Stimulated activated CD4-positive, alpha-beta T cell treated with anti-CD3 and anti-CD28 coated beads, TNF-alpha, amount 100 ng/mL, for 24 hours (primary cell): ENCODE data around the gene PRR36.

Experiments
- DNase-seq, 3 experiments: peaks; one replicate each; pipeline ENCODE4 v3.0.0-alpha.2; 2020; ENCODE audit warnings: low read depth in 3 of 3

The PRR36 gene

GRCh38 chr19:7913652-7914051, 39.5 kb upstream of the PRR36 start:
- no peak for DNase-seq

GRCh38 chr19:7912697-7913564, 38.7 kb upstream of the PRR36 start:
- DNase-seq: no peak

GRCh38 chr19:7912144-7912696, 38.0 kb upstream of the PRR36 start:
- no peak for DNase-seq

- DNase-seq: no peak
Measured at GRCh38 chr19:7911508-7912143, 37.4 kb upstream of the PRR36 start.

GRCh38 chr19:7910321-7911161, 36.4 kb upstream of the PRR36 start:
- no peak for DNase-seq

GRCh38 chr19:7909471-7910067, 35.4 kb upstream of the PRR36 start:
- no peak for DNase-seq

GRCh38 chr19:7908742-7909461, 34.7 kb upstream of the PRR36 start:
- DNase-seq: no peak

GRCh38 chr19:7908078-7908699, 34.0 kb upstream of the PRR36 start:
- DNase-seq: no peak

- no peak for DNase-seq
Measured at GRCh38 chr19:7907544-7907943, 33.4 kb upstream of the PRR36 start.

- DNase-seq: no peak
Measured at GRCh38 chr19:7907122-7907521, 32.9 kb upstream of the PRR36 start.

- no peak for DNase-seq
Measured at GRCh38 chr19:7905859-7906258, 31.7 kb upstream of the PRR36 start.

GRCh38 chr19:7905268-7905667, 31.1 kb upstream of the PRR36 start:
- no peak for DNase-seq

- DNase-seq: peak in 1 of 3 experiments; percentile 43
Measured at GRCh38 chr19:7904074-7905020, 30.2 kb upstream of the PRR36 start.

GRCh38 chr19:7903244-7904073, 29.3 kb upstream of the PRR36 start, which contains the start of gene MAP2K7:
Gene MAP2K7, plus strand, starts transcription at chr19:7903877. Its CDS starts 68 bp downstream, at chr19:7903945.
- peak; percentile 100 for DNase-seq

GRCh38 chr19:7902796-7903243, 28.6 kb upstream of the PRR36 start:
- no peak for DNase-seq

GRCh38 chr19:7901337-7901736, 27.1 kb upstream of the PRR36 start:
- DNase-seq: no peak

GRCh38 chr19:7900931-7901330, 26.7 kb upstream of the PRR36 start:
- DNase-seq: no peak

- DNase-seq: no peak
Measured at GRCh38 chr19:7900401-7900870, 26.2 kb upstream of the PRR36 start.
